HepG2 (cell line): ENCODE measurements around the gene MTO1. TPM values are rescaled to one million over a fixed set of nuclear protein-coding genes. Genes with fewer than 3 reads are reported as not detected.

Source experiments
- AKNA ChIP-seq: sonication (generic); formaldehyde crosslinking; IDR thresholded peaks from 2 replicates; pipeline ENCODE4 v1.4.0; 2020; ENCODE audit warnings: missing genetic modification reagents, borderline replicate concordance
- NFE2L2 ChIP-seq: fragments of 150-350 bp; IDR thresholded peaks from 2 replicates; pipeline ENCODE4 v1.6.1; 2014; ENCODE audit warnings: low read length
- NPAS2 ChIP-seq: sonication (generic); formaldehyde crosslinking; IDR thresholded peaks from 2 replicates; pipeline ENCODE4 v1.8.0; 2022; ENCODE audit warnings: mild to moderate bottlenecking, missing genetic modification reagents, borderline replicate concordance
- ONECUT2 ChIP-seq: sonication (generic); formaldehyde crosslinking; IDR thresholded peaks from 2 replicates; pipeline ENCODE4 v1.4.0; 2020; ENCODE audit warnings: missing genetic modification reagents
- PCBP1 ChIP-seq: fragments of 200-400 bp; formaldehyde crosslinking; IDR thresholded peaks from 2 replicates; pipeline ENCODE4 v1.6.1; 2017; ENCODE audit warnings: mild to moderate bottlenecking, low read depth, low read length, borderline replicate concordance
- RXRA ChIP-seq: sonication (generic); formaldehyde crosslinking; IDR thresholded peaks from 2 replicates; pipeline ENCODE4 v1.5.1; 2020; ENCODE audit warnings: missing genetic modification reagents
- ZBTB1 ChIP-seq: sonication (generic); formaldehyde crosslinking; IDR thresholded peaks from 2 replicates; pipeline ENCODE4 v1.4.0; 2020; ENCODE audit warnings: missing genetic modification reagents, borderline replicate concordance
- ZNF292 ChIP-seq: sonication (generic); formaldehyde crosslinking; IDR thresholded peaks from 2 replicates; pipeline ENCODE4 v1.8.1; 2022; ENCODE audit warnings: mild to moderate bottlenecking, low read depth, missing genetic modification reagents, borderline replicate concordance
- ZNF337 ChIP-seq: sonication (generic); formaldehyde crosslinking; IDR thresholded peaks from 2 replicates; pipeline ENCODE4 v1.5.1; 2020; ENCODE audit warnings: missing genetic modification reagents, low read depth, mild to moderate bottlenecking, borderline replicate concordance
- ZNF530 ChIP-seq: sonication (generic); formaldehyde crosslinking; IDR thresholded peaks from 2 replicates; pipeline ENCODE4 v1.5.0; 2020; ENCODE audit warnings: low read depth, mild to moderate bottlenecking, missing genetic modification reagents
- ZNF761 ChIP-seq: sonication (generic); formaldehyde crosslinking; conservative IDR thresholded peaks from 2 replicates; pipeline ENCODE4 v1.4.0; 2020; ENCODE audit warnings: mild to moderate bottlenecking, missing genetic modification reagents
- ZZZ3 ChIP-seq: sonication (generic); formaldehyde crosslinking; IDR thresholded peaks from 2 replicates; pipeline ENCODE4 v1.4.0; 2020; ENCODE audit warnings: missing genetic modification reagents, mild to moderate bottlenecking, borderline replicate concordance
- polyA plus RNA-seq, 8 experiments: library from polyadenylated mRNA; depleted of rRNA in 3 of 8; stranded (reverse) in 7 of 8; unstranded in 1 of 8; fragments of >200 nt; fragmentation: Illumina TruSeq in 4 of 8; extraction: Trizol in 4 of 8; gene quantifications; 2 replicates each; pipeline versions ENCODE4 v1.2.1 to v1.2.3, GENCODE V29; 2011 to 2016; ENCODE audit warnings: low read depth in 4 of 8, missing spikeins in 1 of 8, mixed read lengths in 1 of 8; ENCODE audit not compliant: insufficient read depth in 1 of 8
- total RNA-seq, 5 experiments: library from RNA; depleted of rRNA; stranded (reverse); fragments of >200 nt; fragmentation: Illumina TruSeq; extraction: Trizol; gene quantifications; 2 replicates each; pipeline ENCODE4 v1.2.3, GENCODE V29; 2016; ENCODE audit warnings: low read depth in 1 of 5
- TF ChIP-seq, protein P1 (sequence below): sonication (generic); formaldehyde crosslinking; IDR thresholded peaks from 2 replicates; pipeline ENCODE4 v1.9.0; 2021; ENCODE audit warnings: missing genetic modification reagents, borderline replicate concordance
- TF ChIP-seq, protein P2 (sequence below): sonication (generic); formaldehyde crosslinking; IDR thresholded peaks from 2 replicates; pipeline ENCODE4 v1.9.0; 2021; ENCODE audit warnings: missing genetic modification reagents, mild to moderate bottlenecking, borderline replicate concordance
- TF ChIP-seq, protein P3 (sequence below): IDR thresholded peaks from 2 replicates; pipeline ENCODE4 v1.6.1; 2018; ENCODE audit warnings: missing genetic modification reagents
- TF ChIP-seq, protein P4 (sequence below): sonication (generic); formaldehyde crosslinking; IDR thresholded peaks from 2 replicates; pipeline ENCODE4 v1.8.0; 2022; ENCODE audit warnings: low read depth, missing genetic modification reagents

The MTO1 gene
- total and polyA plus RNA-seq, 2 of the 13 experiments (the other 11 are each of a cell fraction or from before 2014, with no cell fraction given) = 21.1 to 45.3 TPM

DNA sequence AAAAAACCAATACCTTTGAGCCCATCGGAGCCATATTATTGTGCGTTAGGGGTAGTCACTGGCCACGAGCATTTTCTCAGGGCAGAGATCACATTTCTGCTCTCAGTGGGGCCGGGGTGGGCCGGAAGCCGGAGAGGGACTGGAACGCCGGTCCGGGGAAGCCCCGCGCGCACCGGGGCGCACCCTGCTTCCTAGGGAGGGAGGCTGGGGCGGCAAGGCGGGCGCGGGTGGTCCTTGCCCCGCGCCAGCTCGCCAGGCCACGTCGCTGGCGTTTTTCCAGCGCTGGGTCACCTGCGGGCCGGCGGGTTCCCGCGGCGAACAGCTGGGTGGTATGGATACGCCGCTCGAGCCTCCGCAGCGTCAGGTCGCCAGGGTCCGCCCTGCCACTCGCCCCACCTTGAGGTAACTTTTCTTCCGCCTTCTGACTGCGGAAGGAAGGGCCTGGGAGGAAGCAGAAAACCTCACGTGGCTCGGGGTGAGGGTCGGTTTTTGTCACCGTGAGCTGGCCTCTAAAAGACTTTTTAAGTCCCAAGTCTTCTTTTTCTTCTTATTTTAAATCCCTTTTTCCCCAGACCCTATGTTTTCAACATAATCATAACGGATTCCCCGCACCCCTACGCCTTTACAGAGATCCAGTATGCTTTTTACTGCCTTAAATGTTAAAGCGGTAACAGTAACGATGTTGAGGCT lies 62.0 kb downstream of the MTO1 start (continued):
- TF ChIP-seq PCBP1 (no peak), ZBTB1 (CRISPR knock-in tag) (no peak; the same call in 1 of the 2 replicates), ZNF292 (no peak), ZZZ3 (CRISPR knock-in tag) (no peak), ZNF337 (no peak), AKNA (CRISPR knock-in tag) (no peak; the same call in 1 of the 2 replicates), ZNF761 (CRISPR knock-in tag) (no peak), ZNF530 (CRISPR knock-in tag) (no peak), NFE2L2 (no peak), NPAS2 (CRISPR knock-in tag) (peak; percentile 68; the same call in 1 of the 2 replicates), RXRA (CRISPR knock-in tag) (peak; percentile 64; the same call in 1 of the 2 replicates), ONECUT2 (CRISPR knock-in tag) (no peak)
- TF ChIP-seq, protein P1, sequence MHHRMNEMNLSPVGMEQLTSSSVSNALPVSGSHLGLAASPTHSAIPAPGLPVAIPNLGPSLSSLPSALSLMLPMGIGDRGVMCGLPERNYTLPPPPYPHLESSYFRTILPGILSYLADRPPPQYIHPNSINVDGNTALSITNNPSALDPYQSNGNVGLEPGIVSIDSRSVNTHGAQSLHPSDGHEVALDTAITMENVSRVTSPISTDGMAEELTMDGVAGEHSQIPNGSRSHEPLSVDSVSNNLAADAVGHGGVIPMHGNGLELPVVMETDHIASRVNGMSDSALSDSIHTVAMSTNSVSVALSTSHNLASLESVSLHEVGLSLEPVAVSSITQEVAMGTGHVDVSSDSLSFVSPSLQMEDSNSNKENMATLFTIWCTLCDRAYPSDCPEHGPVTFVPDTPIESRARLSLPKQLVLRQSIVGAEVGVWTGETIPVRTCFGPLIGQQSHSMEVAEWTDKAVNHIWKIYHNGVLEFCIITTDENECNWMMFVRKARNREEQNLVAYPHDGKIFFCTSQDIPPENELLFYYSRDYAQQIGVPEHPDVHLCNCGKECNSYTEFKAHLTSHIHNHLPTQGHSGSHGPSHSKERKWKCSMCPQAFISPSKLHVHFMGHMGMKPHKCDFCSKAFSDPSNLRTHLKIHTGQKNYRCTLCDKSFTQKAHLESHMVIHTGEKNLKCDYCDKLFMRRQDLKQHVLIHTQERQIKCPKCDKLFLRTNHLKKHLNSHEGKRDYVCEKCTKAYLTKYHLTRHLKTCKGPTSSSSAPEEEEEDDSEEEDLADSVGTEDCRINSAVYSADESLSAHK = no peak
- TF ChIP-seq, protein P2, sequence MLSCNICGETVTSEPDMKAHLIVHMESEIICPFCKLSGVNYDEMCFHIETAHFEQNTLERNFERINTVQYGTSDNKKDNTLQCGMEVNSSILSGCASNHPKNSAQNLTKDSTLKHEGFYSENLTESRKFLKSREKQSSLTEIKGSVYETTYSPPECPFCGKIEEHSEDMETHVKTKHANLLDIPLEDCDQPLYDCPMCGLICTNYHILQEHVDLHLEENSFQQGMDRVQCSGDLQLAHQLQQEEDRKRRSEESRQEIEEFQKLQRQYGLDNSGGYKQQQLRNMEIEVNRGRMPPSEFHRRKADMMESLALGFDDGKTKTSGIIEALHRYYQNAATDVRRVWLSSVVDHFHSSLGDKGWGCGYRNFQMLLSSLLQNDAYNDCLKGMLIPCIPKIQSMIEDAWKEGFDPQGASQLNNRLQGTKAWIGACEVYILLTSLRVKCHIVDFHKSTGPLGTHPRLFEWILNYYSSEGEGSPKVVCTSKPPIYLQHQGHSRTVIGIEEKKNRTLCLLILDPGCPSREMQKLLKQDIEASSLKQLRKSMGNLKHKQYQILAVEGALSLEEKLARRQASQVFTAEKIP = no peak
- TF ChIP-seq, protein P3, sequence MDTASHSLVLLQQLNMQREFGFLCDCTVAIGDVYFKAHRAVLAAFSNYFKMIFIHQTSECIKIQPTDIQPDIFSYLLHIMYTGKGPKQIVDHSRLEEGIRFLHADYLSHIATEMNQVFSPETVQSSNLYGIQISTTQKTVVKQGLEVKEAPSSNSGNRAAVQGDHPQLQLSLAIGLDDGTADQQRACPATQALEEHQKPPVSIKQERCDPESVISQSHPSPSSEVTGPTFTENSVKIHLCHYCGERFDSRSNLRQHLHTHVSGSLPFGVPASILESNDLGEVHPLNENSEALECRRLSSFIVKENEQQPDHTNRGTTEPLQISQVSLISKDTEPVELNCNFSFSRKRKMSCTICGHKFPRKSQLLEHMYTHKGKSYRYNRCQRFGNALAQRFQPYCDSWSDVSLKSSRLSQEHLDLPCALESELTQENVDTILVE = peak; percentile 74; the same call in 1 of the 2 replicates
- TF ChIP-seq, protein P4, sequence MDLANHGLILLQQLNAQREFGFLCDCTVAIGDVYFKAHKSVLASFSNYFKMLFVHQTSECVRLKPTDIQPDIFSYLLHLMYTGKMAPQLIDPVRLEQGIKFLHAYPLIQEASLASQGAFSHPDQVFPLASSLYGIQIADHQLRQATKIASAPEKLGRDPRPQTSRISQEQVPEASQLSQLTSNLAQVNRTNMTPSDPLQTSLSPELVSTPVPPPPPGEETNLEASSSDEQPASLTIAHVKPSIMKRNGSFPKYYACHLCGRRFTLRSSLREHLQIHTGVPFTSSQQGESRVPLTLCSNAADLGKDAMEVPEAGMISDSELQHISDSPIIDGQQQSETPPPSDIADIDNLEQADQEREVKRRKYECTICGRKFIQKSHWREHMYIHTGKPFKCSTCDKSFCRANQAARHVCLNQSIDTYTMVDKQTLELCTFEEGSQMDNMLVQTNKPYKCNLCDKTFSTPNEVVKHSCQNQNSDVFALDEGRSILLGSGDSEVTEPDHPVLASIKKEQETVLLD = peak; percentile 90
